ENCODE results near the gene FKBP8.

DNA sequence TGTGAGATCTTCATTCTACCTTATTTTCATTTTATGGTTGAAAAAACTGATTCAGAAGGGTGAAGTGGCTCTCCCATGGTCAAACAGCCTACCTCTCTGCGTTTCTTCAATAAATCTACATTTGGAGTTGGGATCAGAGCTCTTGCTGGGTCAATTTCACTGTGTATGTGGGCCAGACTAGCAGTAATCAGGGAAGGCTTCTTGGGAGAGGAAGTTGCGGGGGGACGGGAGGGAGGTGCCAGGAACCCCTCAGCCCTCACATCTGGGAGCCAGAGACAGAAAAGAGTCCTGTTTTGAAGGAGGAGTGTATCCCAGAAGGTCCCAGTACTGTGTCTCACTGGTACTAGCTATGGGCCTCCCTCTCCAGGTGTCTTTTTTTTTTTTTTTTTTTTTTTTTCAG is 15.2 kb upstream of the FKBP8 start:
- TF ChIP-seq, protein P1, sequence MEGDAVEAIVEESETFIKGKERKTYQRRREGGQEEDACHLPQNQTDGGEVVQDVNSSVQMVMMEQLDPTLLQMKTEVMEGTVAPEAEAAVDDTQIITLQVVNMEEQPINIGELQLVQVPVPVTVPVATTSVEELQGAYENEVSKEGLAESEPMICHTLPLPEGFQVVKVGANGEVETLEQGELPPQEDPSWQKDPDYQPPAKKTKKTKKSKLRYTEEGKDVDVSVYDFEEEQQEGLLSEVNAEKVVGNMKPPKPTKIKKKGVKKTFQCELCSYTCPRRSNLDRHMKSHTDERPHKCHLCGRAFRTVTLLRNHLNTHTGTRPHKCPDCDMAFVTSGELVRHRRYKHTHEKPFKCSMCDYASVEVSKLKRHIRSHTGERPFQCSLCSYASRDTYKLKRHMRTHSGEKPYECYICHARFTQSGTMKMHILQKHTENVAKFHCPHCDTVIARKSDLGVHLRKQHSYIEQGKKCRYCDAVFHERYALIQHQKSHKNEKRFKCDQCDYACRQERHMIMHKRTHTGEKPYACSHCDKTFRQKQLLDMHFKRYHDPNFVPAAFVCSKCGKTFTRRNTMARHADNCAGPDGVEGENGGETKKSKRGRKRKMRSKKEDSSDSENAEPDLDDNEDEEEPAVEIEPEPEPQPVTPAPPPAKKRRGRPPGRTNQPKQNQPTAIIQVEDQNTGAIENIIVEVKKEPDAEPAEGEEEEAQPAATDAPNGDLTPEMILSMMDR (IDR thresholded peaks at IDR 0.05; ENCODE audit: low read depth, low read length, missing input control) = no peak
- TF ChIP-seq RXRA (IDR thresholded peaks at IDR 0.05) (no peak), SP1 (IDR thresholded peaks at IDR 0.05) (no peak), RAD21 (IDR thresholded peaks at IDR 0.05) (no peak), NR2F2 (IDR thresholded peaks at IDR 0.05) (no peak), TAF1 (conservative IDR thresholded peaks at IDR 0.05) (no peak), GABPA (IDR thresholded peaks at IDR 0.05 in 1 of 2, conservative IDR thresholded peaks at IDR 0.05 in 1 of 2) (no peak), FOXA1 (IDR thresholded peaks at IDR 0.05) (no peak), EGR1 (IDR thresholded peaks at IDR 0.05; ENCODE audit: low read depth in 2 of 2) (no peak)
- TF ChIP-seq, protein P2, sequence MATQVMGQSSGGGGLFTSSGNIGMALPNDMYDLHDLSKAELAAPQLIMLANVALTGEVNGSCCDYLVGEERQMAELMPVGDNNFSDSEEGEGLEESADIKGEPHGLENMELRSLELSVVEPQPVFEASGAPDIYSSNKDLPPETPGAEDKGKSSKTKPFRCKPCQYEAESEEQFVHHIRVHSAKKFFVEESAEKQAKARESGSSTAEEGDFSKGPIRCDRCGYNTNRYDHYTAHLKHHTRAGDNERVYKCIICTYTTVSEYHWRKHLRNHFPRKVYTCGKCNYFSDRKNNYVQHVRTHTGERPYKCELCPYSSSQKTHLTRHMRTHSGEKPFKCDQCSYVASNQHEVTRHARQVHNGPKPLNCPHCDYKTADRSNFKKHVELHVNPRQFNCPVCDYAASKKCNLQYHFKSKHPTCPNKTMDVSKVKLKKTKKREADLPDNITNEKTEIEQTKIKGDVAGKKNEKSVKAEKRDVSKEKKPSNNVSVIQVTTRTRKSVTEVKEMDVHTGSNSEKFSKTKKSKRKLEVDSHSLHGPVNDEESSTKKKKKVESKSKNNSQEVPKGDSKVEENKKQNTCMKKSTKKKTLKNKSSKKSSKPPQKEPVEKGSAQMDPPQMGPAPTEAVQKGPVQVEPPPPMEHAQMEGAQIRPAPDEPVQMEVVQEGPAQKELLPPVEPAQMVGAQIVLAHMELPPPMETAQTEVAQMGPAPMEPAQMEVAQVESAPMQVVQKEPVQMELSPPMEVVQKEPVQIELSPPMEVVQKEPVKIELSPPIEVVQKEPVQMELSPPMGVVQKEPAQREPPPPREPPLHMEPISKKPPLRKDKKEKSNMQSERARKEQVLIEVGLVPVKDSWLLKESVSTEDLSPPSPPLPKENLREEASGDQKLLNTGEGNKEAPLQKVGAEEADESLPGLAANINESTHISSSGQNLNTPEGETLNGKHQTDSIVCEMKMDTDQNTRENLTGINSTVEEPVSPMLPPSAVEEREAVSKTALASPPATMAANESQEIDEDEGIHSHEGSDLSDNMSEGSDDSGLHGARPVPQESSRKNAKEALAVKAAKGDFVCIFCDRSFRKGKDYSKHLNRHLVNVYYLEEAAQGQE (IDR thresholded peaks at IDR 0.05) = no peak
- TF ChIP-seq, protein P3, sequence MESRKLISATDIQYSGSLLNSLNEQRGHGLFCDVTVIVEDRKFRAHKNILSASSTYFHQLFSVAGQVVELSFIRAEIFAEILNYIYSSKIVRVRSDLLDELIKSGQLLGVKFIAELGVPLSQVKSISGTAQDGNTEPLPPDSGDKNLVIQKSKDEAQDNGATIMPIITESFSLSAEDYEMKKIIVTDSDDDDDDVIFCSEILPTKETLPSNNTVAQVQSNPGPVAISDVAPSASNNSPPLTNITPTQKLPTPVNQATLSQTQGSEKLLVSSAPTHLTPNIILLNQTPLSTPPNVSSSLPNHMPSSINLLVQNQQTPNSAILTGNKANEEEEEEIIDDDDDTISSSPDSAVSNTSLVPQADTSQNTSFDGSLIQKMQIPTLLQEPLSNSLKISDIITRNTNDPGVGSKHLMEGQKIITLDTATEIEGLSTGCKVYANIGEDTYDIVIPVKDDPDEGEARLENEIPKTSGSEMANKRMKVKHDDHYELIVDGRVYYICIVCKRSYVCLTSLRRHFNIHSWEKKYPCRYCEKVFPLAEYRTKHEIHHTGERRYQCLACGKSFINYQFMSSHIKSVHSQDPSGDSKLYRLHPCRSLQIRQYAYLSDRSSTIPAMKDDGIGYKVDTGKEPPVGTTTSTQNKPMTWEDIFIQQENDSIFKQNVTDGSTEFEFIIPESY (IDR thresholded peaks at IDR 0.05) = no peak
